GM13977 (cell line): Measurements from ENCODE around the gene RARB.
A peak's percentile ranks its signal among the peaks of the same experiment; 100 is the strongest.

Source experiments
- DNase-seq: peaks from one replicate; pipeline ENCODE4 v3.0.0; 2012; ENCODE audit warnings: low spot score
- in situ Hi-C: fragments of 300-500 bp; cut with MboI; formaldehyde crosslinking; loops from one replicate; pipeline ENCODE4 v1.12.0; 2022; ENCODE audit warnings: low sequenced_read_pairs, low pct_unique_long_range_greater_than_20kb, mixed read lengths, inconsistent platforms; ENCODE audit not compliant: unreplicated experiment
- TF ChIP-seq, protein P1 (sequence below): IDR thresholded peaks from 2 replicates; pipeline ENCODE4 v1.5.1; 2012; ENCODE audit warnings: mild to moderate bottlenecking, control low read depth; ENCODE audit not compliant: insufficient read depth; ENCODE audit errors: extremely low read depth, missing control alignments

Gene RARB

GRCh38 chr3:25531971-25532370 is 103.9 kb downstream of the RARB start:
- DNase-seq, result no peak
- in situ Hi-C loops, result no loop called here
- TF ChIP-seq, protein P1, sequence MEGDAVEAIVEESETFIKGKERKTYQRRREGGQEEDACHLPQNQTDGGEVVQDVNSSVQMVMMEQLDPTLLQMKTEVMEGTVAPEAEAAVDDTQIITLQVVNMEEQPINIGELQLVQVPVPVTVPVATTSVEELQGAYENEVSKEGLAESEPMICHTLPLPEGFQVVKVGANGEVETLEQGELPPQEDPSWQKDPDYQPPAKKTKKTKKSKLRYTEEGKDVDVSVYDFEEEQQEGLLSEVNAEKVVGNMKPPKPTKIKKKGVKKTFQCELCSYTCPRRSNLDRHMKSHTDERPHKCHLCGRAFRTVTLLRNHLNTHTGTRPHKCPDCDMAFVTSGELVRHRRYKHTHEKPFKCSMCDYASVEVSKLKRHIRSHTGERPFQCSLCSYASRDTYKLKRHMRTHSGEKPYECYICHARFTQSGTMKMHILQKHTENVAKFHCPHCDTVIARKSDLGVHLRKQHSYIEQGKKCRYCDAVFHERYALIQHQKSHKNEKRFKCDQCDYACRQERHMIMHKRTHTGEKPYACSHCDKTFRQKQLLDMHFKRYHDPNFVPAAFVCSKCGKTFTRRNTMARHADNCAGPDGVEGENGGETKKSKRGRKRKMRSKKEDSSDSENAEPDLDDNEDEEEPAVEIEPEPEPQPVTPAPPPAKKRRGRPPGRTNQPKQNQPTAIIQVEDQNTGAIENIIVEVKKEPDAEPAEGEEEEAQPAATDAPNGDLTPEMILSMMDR, result no peak

GRCh38 chr3:25532431-25533162 is 104.5 kb downstream of the RARB start:
- peak; percentile 8 for DNase-seq

DNA sequence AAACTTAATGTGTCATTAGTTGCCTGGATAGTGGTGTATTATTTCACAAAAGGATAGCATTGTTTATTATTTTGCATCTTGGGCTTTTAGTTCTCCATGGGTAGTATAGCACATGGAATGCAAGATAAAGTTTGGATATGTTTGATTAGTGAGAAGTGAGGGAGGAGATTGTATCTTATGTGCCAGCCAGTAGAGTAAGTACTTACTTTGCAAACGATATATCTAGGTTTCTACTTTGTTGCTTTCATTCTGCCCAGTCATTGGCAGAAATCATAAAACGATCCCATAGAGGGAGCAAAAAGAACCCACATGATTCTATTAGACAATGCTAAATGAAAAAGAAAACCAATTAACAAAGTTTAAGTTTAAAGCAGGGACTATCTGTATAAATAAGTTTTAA is 105.3 kb downstream of the RARB start:
- TF ChIP-seq, protein P1, result no peak
- no peak for DNase-seq
- in situ Hi-C loops, result no loop called here

More at GRCh38 chr3:25532431-25533162, 104.5 kb downstream of the RARB start:
- in situ Hi-C loops, result no loop called here
- TF ChIP-seq, protein P1, result peak; percentile 56

GRCh38 chr3:25534007-25534406 is 105.9 kb downstream of the RARB start:
- DNase-seq, result no peak
- in situ Hi-C loops, result no loop called here
- TF ChIP-seq, protein P1, result no peak

DNA sequence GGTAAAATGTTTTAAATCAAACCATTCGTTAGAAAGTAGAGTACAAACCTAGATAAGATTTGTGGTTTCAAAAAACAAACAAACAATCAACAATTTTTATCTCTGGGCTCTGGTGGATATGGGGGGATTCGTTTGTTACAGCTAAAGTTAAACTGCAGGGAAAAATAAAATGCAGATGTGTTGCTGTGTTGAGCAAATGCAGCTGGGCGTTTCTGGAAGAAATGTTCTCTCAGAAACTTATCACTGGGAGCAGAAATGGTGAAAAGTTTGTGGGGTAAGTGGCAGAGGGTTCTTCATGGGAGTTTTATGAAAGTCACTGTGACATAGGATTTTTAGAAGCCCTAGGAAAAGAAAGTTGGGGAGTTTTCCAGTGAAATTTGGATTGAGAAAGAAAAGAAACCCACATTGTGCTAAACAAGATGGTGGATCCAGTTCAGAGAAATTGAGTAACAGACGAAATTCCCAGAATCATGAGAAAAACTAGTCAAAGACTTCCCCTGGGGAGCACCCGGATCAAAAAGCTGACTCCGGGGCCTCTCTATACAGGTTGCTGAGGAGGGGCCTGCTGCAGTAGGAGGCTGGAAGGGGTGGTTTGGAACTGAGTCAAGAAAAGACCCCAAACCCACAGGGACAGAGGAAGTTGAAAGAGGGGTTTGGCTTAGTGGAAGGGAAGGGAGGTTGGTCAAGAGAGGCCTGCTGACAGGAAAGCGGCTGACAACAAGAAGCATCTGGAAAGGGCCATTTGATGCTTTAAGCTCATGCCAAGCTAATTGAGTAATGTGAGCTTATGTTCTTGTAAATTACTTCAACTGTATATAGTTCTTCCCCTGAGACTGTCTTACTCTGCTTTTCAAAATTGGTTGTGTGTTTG is 108.7 kb downstream of the RARB start:
- in situ Hi-C loops, result no loop called here
- TF ChIP-seq, protein P1, result no peak
- no peak for DNase-seq

DNA sequence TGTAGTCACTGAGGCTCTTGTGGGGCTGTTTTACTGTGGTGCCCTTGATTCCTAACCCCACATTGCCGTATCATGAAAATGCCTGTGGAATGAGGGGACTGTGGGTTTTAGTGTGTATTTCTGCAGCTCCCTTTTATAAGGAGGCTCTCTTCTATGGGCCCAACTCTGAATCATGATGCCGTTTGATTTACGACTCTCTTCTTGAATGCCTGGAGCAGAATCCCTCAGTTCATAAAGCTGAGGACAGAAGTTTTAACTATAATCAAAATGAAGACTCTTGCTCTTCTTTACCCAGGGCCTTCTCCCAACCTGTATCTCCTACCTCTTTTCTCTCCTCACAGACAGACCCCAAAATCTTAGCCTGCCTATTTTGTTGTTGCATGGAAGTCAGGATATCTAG is 109.5 kb downstream of the RARB start:
- no peak for DNase-seq
- in situ Hi-C loops, result no loop called here
- TF ChIP-seq, protein P1, result no peak
